Endothelial cell of umbilical vein (primary cell): ENCODE measurements around the gene ST3GAL4. TPM values are rescaled to one million over a fixed set of nuclear protein-coding genes. Genes with fewer than 3 reads are reported as not detected.

ENCODE experiments used
- BruUV-seq: library from RNA; stranded (reverse); fragments of 400-500 nt; replicated peaks from 2 replicates; lab custom pipeline; 2021; lab: Mats Ljungman, UMichigan
- CTCF ChIA-PET: fragments of 300-600, 350-600 bp; sonication (Branson Sonifier 250); formaldehyde crosslinking; loops from one replicate; lab custom pipeline; 2021; ENCODE audit warnings: antibody characterized with exemption, inconsistent platforms; lab: Charles Lee
- POLR2A ChIA-PET: fragments of 300-600, 350-600 bp; sonication (Branson Sonifier 250); formaldehyde crosslinking; loops from one replicate; lab custom pipeline; 2021; ENCODE audit warnings: antibody characterized with exemption, inconsistent platforms; lab: Charles Lee
- DNase-seq: peaks from one replicate; pipeline ENCODE4 v3.0.0-alpha.2; 2011; ENCODE audit warnings: low read depth, low spot score
- FAIRE-seq: peaks from 2 replicates; lab custom pipeline; 2011; peaks lifted over from hg19 to GRCh38; lab: Jason Lieb, UNC
- H2AFZ ChIP-seq: 2 replicates; pipeline ENCODE4 v1.6.0; 2012; ENCODE audit warnings: low read depth, low read length, control low read depth, inconsistent platforms
- H3K27ac ChIP-seq: 2 replicates; pipeline ENCODE4 v1.5.1; 2011; ENCODE audit warnings: low read depth, mild to moderate bottlenecking, control low read depth, low read length, moderate library complexity; ENCODE audit not compliant: insufficient read depth
- H3K27me3 ChIP-seq, 2 experiments: 2 replicates each; pipeline versions ENCODE4 v1.6.0 to v1.6.1; 2011; ENCODE audit warnings: low read length in 2 of 2, mixed read lengths in 1 of 2; ENCODE audit not compliant: control insufficient read depth in 2 of 2, insufficient read depth in 2 of 2
- H3K36me3 ChIP-seq, 2 experiments: 2 replicates in 1 of 2; 3 replicates in 1 of 2; pipeline ENCODE4 v1.5.1; 2011; ENCODE audit warnings: low read length in 2 of 2, mild to moderate bottlenecking in 1 of 2, moderate library complexity in 1 of 2; ENCODE audit not compliant: control insufficient read depth in 2 of 2, insufficient read depth in 2 of 2; ENCODE audit errors: extremely low read depth in 1 of 2
- H3K4me1 ChIP-seq: 3 replicates; pipeline ENCODE4 v1.5.1; 2011; ENCODE audit warnings: mild to moderate bottlenecking, low read length; ENCODE audit not compliant: control insufficient read depth, insufficient read depth; ENCODE audit errors: extremely low read depth
- H3K4me2 ChIP-seq: 2 replicates; pipeline ENCODE4 v1.6.1; 2011; ENCODE audit warnings: low read length, control low read depth, mixed read lengths; ENCODE audit not compliant: insufficient read depth
- H3K4me3 ChIP-seq, 3 experiments: fragments of 200-600 bp in 1 of 3; sonication (generic), shearing (Covaris generic) in 1 of 3; replicated peaks in 1 of 3; 2 replicates each; pipeline ENCODE4 v1.5.1; 2011 to 2016; ENCODE audit warnings: control low read depth in 3 of 3, low read length in 3 of 3, mild to moderate bottlenecking in 2 of 3, inconsistent platforms in 1 of 3, low read depth in 1 of 3, moderate library complexity in 1 of 3; ENCODE audit not compliant: insufficient read depth in 1 of 3
- H3K79me2 ChIP-seq: 2 replicates; pipeline ENCODE4 v1.6.0; 2012; ENCODE audit warnings: low read length, inconsistent platforms; ENCODE audit not compliant: control insufficient read depth, insufficient read depth
- H3K9ac ChIP-seq: replicated peaks from 2 replicates; pipeline ENCODE3; 2011; ENCODE audit warnings: low read length, control low read depth; ENCODE audit not compliant: insufficient read depth; ENCODE audit errors: extremely low read depth
- H3K9me1 ChIP-seq: replicated peaks from 3 replicates; pipeline ENCODE4 v1.6.0; 2011; ENCODE audit warnings: mild to moderate bottlenecking, low read length; ENCODE audit not compliant: control insufficient read depth, insufficient read depth; ENCODE audit errors: extremely low read depth
- H3K9me3 ChIP-seq: replicated peaks from 2 replicates; pipeline ENCODE4 v1.5.1; 2012; ENCODE audit warnings: low read length, inconsistent platforms; ENCODE audit not compliant: control insufficient read depth, insufficient read depth
- H4K20me1 ChIP-seq: replicated peaks from 2 replicates; pipeline ENCODE3; 2011; ENCODE audit warnings: mild to moderate bottlenecking, low read length; ENCODE audit not compliant: control insufficient read depth, insufficient read depth; ENCODE audit errors: extremely low read depth
- CTCF ChIP-seq, 2 donors: IDR thresholded peaks; 1 replicate in 1 of 2; 2 replicates in 1 of 2; pipeline ENCODE4 v1.5.1; 2011; ENCODE audit warnings: low read length in 2 of 2, mild to moderate bottlenecking in 2 of 2, moderate library complexity in 2 of 2, control low read depth in 1 of 2, inconsistent platforms in 1 of 2, low read depth in 1 of 2; ENCODE audit not compliant: insufficient read depth in 1 of 2; ENCODE audit errors: extremely low read depth in 1 of 2
- EZH2 ChIP-seq: IDR thresholded peaks from 2 replicates; pipeline ENCODE4 v1.6.1; 2012; ENCODE audit warnings: borderline replicate concordance, low read depth, mild to moderate bottlenecking, moderate library complexity, low read length, inconsistent platforms; ENCODE audit not compliant: severe bottlenecking
- FOS ChIP-seq: IDR thresholded peaks from 2 replicates; pipeline ENCODE4 v1.6.1; 2011; ENCODE audit warnings: mild to moderate bottlenecking, low read length, moderate library complexity, borderline replicate concordance; ENCODE audit not compliant: insufficient read depth
- GATA2 ChIP-seq: IDR thresholded peaks from 2 replicates; pipeline ENCODE4 v1.7.0; 2011; ENCODE audit warnings: low read depth, mild to moderate bottlenecking, moderate library complexity, mixed read lengths, low read length; ENCODE audit not compliant: insufficient read length, insufficient read depth
- JUN ChIP-seq: IDR thresholded peaks from 2 replicates; pipeline ENCODE4 v1.6.1; 2011; ENCODE audit warnings: borderline replicate concordance, low read depth; ENCODE audit not compliant: insufficient read length, insufficient read depth
- MAX ChIP-seq: IDR thresholded peaks from 2 replicates; pipeline ENCODE4 v1.6.1; 2011; ENCODE audit not compliant: insufficient read depth, insufficient read length
- MYC ChIP-seq: IDR thresholded peaks from one replicate; pipeline ENCODE4 v1.6.1; 2011; ENCODE audit warnings: mild to moderate bottlenecking, low read depth, low read length
- POLR2A ChIP-seq: IDR thresholded peaks from 2 replicates; pipeline ENCODE4 v1.6.1; 2012; ENCODE audit warnings: low read depth, mild to moderate bottlenecking, control low read depth, low read length
- POLR2AphosphoS5 ChIP-seq: IDR thresholded peaks from 2 replicates; pipeline ENCODE4 v1.6.1; 2012; ENCODE audit warnings: low read depth, mild to moderate bottlenecking, control low read depth, low read length, moderate library complexity; ENCODE audit not compliant: insufficient read depth
- dilution Hi-C: fragments of 300-500 bp; cut with MboI; formaldehyde crosslinking; loops from one replicate; pipeline ENCODE4 v1.15.0; 2019; ENCODE audit warnings: low sequenced_read_pairs; ENCODE audit not compliant: extremely low pct_ligation_motif_present
- intact Hi-C: fragments of 100-400 bp; cut with micrococcal nuclease; formaldehyde crosslinking; loops from one replicate; pipeline ENCODE4 v1.10.0; 2022
- polyA plus RNA-seq, 4 experiments: library from polyadenylated mRNA; depleted of rRNA in 3 of 4; stranded (reverse) in 3 of 4; unstranded in 1 of 4; fragments of >200 nt; gene quantifications; 2 replicates each; pipeline versions ENCODE4 v1.2.1 to v1.2.3, GENCODE V29; 2011 to 2012; ENCODE audit warnings: missing spikeins in 1 of 4
- total RNA-seq: library from RNA; stranded (reverse); gene quantifications from 2 replicates; pipeline ENCODE4 v1.2.3, GENCODE V29; 2021

Gene ST3GAL4
- total and polyA plus RNA-seq, 2 donors (not counting 3 experiments of a cell fraction or from before 2014, with no cell fraction given) = 17.7 to 19.4 TPM

- H3K9me3 ChIP-seq = no peaks in the 10 kb centered on the region
- H3K36me3 ChIP-seq = no peaks in the 10 kb centered on the region
- no peaks in the 10 kb centered on the region for H3K9me1 ChIP-seq
- dilution Hi-C loops = no loop called here
- no peak overlapping the region for H2AFZ ChIP-seq
- peaks cover 58% of the 10 kb centered on the region for H3K4me1 ChIP-seq
- intact Hi-C loops = no loop called here
- CTCF ChIA-PET = interaction anchor here (0.6 to 1.2 kb wide), 3 partner anchors 18 to 143 kb away, joined by 3 to 4 read pairs (median 4); partner anchors contain the start of gene ST3GAL4
- H3K4me2 ChIP-seq = no peak overlapping the region
- no peaks in the 10 kb centered on the region for H3K27me3 ChIP-seq
- no peaks in the 10 kb centered on the region for H4K20me1 ChIP-seq
- POLR2A ChIA-PET = interaction anchor here (1.0 kb wide), 1 partner anchor 16 kb away, joined by 3 read pairs; no protein-coding TSS in a partner anchor
- no peak for FAIRE-seq
- TF ChIP-seq POLR2AphosphoS5 = no peak
- no peak for TF ChIP-seq GATA2
- no peak for TF ChIP-seq MYC
- TF ChIP-seq FOS = no peak
- TF ChIP-seq JUN = no peak
- TF ChIP-seq POLR2A = no peak
- TF ChIP-seq CTCF (IDR thresholded peaks at IDR 0.05; ENCODE audit: extremely low read depth in 1 of 2, insufficient read depth in 1 of 2, low read depth in 1 of 2, low read length in 2 of 2) = no peak
- TF ChIP-seq MAX = no peak
- TF ChIP-seq EZH2 = no peak
- no peak for DNase-seq
- H3K27ac ChIP-seq = peak overlapping the region; percentile 95
- H3K4me3 ChIP-seq = no peak overlapping the region
- no peak overlapping the region for H3K9ac ChIP-seq
- no peaks in the 10 kb centered on the region for H3K79me2 ChIP-seq
- BruUV-seq = no TSS peak
These were observed 17.8 kb upstream of the ST3GAL4 start for GRCh38 chr11:126337474-126338241.
